Peyer's patch (tissue), 4 donors: ENCODE data around the gene C3orf62.

ENCODE experiments used
- CTCF ChIP-seq, 6 experiments: fragments of 450-650 bp in 4 of 6; fragments of 200-600 bp in 2 of 6; sonication (generic) in 1 of 6; IDR thresholded peaks; one replicate each; pipeline ENCODE4 v1.5.1; 2017 to 2019; ENCODE audit warnings: antibody characterized with exemption in 6 of 6, mild to moderate bottlenecking in 3 of 6, moderate library complexity in 1 of 6
- POLR2A ChIP-seq, 2 donors: fragments of 450-650 bp; IDR thresholded peaks; one replicate each; pipeline ENCODE4 v1.5.1; 2017; ENCODE audit warnings: antibody characterized with exemption in 2 of 2, mild to moderate bottlenecking in 2 of 2, moderate library complexity in 2 of 2

GRCh38 chr3:49311283-49311682, 34.3 kb upstream of the C3orf62 start:
- no peak for TF ChIP-seq CTCF (IDR thresholded peaks at IDR 0.05)
- no peak for TF ChIP-seq POLR2A (IDR thresholded peaks at IDR 0.05)
